GM18951 (cell line): Measurements from ENCODE around the gene ITPRID2.
"Not testable (repeated sequence)": the region's sequence is repeated elsewhere in the genome, so short reads cannot be mapped to it uniquely, and the experiment has no call there.

Experiments
- POLR2A ChIP-seq: IDR thresholded peaks from 4 replicates; pipeline ENCODE4 v1.6.1; 2011; ENCODE audit warnings: mild to moderate bottlenecking; ENCODE audit not compliant: insufficient read length, insufficient read depth; ENCODE audit errors: extremely low read depth
- in situ Hi-C: fragments of 300-500 bp; cut with MboI; formaldehyde crosslinking; loops from one replicate; pipeline ENCODE4 v1.12.0; 2022; ENCODE audit warnings: low sequenced_read_pairs, mixed read lengths, inconsistent platforms; ENCODE audit not compliant: unreplicated experiment

Gene ITPRID2

DNA sequence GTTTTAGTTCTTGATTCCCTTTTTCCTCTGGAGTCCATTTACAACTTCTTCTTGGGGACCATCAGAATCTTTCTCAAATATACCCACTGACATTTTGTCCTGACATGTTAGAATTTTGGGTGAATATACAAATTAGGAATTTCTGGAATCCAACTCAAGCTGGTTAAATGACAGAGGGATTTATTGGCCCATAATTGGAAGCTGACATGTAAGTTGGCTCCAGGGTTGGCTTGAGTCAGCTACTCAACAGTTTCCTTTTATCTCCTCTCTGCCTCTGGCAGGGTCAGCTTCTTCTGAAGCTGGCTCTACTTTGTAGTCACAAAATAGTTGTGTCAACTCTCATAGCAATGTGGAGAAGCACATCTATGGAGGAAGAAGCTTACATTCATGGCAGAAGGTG is 57.5 kb downstream of the ITPRID2 start:
- in situ Hi-C loops = no loop called here
- TF ChIP-seq POLR2A = no peak

DNA sequence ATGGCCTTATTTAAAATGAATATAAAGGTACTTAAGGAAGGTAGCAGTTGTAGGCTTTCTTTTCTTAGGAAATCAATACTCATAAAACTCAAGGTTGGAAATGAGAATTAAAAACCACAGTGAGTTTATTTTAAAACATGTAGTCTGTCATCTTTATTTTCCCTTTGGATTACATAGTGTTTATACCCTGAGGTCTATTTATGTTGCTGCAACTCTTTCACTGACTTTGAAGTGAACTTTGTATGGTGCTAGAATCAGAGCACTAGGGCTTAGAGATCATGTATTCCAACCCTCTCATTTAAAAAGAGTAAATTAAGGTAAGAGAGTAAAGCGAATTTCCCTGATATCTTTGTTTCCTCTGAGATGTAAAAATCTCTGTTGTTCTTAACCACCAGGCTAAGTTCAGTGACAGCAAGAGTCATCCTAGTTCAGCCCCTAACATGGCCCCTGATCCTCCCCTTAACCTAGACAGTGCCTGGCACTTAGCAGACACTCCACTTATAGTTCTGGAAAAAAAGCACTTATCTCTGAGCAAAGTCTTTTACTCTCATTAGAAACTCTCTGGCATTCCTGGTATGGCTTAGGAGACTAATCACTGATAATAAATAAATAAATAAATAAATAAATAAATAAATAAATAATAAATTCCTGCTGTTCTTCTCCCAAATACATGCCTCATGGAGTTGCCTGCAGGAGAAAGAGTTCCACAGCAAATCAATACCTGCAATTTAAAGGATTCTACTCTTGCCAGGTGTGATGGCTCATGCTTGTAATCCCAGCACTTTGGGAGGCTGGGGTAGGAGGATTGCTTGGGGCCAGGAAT is 61.1 kb downstream of the ITPRID2 start:
- no peak for TF ChIP-seq POLR2A
- in situ Hi-C loops = no loop called here

DNA sequence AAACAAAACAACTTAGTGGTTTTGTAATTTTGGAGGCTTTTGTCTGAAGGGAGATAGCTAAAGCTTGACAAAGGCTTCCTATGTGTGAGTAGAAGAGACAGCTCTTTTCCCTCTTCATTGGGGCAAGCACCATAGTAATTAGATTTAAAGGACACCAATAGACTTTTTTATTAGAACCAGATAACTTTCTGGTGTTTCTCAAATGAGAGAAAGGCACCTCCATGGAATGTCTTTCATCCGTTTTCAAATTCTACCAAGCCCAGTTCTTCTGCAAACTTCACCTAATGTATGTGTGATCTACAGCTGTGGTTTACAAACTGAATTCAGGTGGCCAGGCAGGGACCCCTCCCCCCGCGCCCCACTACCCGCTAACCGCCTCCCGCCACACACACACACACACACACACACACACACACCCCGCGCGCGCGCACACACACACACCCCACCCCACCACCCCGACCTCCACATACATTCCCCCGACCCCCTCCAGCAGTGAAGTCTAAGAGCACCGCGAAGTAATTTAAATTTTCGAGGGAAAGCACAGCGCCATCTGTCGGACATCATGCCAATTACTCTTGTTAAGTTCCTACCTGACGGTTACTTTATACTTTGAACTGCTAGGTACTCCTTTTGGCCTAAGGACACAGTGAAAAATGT is 62.5 kb downstream of the ITPRID2 start:
- TF ChIP-seq POLR2A = no peak
- in situ Hi-C loops = no loop called here

DNA sequence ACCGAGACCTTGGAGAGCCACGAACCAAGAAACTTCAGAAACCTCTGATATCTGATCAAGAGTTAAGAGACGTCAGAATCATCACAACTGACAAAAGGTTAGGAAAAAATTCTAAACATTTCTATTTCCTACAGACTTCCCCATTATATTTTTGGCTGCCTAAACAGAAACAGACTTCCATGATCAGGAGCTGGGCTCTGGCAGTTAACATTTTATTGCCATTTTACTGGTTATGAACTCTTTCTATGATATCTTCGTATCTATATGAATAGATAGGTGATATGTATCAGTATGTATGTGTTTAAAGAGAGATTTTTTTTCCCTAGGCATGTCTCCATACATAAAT is 63.0 kb downstream of the ITPRID2 start:
- in situ Hi-C loops = no loop called here

DNA sequence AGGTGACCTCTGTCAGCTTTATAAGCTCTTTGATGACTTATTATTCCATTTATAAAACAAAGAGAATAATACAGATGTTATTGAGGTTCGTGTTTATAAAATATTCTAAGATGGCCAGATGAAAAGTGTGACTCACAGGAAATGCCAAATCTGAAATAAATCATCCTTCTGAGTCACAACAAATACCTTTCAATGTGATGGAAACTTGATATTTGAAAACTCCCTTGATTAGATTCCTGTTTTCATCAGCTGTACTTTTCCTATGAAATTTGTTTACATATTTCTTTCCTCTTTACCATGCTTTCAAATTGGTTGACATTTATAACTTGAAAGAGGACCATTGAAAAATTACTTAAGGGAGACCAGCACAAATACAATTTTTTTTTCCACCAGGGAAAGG is 63.5 kb downstream of the ITPRID2 start:
- in situ Hi-C loops = no loop called here
- no peak for TF ChIP-seq POLR2A

More for the DNA sequence above, 63.0 kb downstream of the ITPRID2 start:
- no peak for TF ChIP-seq POLR2A

DNA sequence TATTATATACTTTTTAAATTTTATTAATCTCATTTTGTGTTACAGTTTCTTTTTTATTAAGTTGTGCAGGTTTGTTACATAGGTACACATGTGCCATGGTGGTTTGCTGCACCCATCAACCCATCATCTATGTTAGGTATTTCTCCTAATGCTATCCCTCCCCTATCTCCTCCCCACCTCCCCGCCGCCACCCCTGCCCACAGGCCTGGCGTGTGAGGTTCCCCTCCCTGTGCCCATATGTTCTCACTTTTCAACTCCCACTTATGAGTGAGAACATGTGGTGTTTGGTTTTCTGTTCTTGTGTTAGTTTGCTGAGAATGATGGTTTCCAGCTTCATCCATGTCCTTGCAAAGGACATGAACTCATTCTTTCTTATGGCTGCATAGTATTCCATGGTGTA is 64.3 kb downstream of the ITPRID2 start:
- in situ Hi-C loops = not testable (repeated sequence)

DNA sequence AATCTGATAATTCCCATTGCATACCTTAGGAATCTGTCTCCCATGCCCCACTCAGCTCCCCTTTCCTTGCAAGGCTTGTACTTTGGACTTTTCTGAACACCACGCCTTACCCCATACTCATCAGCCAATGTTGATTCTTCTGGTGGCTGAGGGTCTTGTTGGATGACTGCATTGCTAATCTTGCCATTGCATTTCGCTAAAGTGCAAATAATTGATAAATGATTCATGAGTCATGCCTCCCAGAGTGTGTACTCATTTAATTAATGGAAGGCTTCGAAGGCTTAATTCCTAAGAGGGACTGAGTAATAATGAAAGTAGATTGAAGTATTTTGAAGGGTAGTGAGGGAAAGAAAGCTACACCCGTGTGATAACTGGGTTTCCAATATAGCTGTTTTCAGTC is 66.1 kb downstream of the ITPRID2 start:
- TF ChIP-seq POLR2A = no peak
- in situ Hi-C loops = no loop called here

DNA sequence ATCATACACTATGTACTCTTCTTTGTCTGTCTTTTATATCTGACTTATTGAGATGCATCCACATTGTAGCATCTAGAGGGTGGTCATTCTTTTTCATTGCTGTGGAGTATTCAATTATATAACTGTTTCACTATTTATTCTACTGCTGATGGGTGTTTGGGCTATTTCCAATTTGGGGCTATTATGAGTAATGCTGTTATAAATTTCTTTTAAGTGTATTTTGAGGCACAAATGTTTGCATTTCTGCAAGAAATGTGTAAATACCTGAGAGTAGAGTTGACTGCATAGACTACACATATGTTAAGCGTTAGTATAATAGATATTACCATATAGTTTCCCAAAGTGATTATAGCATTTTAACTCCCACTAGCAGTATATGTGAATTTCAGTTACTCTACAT is 67.2 kb downstream of the ITPRID2 start:
- in situ Hi-C loops = no loop called here
- TF ChIP-seq POLR2A = no peak

DNA sequence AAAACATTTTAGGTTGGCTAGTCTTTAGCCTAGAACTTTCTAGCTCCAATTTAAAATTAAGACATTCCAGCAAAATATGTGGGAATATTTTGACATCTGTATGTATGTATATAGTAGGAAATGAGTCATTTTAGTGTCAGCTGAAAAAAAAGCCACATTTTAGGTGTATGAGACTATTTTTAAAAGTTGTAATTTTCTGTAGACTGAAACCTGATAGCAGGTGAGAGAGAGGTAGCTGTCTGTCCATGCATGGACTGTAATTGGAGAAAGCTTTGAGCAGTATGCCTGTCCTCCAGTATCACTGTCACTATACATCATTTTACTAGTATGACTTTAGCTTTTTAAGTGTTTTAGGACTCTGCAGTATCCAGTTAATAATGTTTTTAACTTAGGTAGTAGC is 68.0 kb downstream of the ITPRID2 start:
- no peak for TF ChIP-seq POLR2A
- in situ Hi-C loops = no loop called here

DNA sequence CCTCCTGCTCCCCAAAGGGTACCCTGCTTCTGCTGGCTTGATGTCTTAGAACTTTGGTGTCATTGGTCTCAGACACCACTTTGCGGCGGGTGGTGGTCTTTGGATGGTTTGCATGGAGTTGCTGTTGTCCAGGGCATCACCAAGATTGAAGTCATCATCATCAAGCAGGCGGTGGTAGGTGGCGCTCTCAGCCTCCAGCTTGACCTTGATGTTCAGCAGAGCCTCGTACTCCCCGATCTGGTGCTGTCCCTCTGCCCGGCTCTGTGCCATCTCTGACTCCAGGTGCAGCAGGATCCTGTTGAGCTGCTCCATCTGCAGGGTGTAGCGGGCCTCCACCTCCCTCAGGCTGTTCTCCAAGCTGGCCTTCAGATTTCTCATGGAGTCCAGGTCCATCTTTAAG is 69.6 kb downstream of the ITPRID2 start:
- in situ Hi-C loops = not testable (repeated sequence)

DNA sequence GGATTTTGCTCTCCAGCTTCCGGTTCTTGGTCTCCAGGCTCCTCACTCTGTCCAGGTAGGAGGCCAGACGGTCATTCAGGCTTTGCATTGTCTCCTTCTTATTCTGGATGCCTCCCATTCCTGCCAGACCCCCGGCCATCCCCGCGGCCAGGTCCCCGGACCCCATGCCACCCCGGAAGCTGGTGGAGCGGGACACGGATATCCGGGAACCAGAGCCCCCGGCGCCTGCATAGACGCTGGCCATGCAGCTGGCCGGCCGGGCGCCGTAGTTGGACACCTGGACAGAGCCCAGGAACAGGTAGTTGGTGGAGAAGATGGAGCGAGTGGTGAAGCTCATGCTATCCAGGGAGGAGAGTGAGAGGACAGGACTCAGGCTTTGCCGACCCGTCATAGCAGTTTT is 70.6 kb downstream of the ITPRID2 start:
- no peak for TF ChIP-seq POLR2A
- in situ Hi-C loops = no loop called here

DNA sequence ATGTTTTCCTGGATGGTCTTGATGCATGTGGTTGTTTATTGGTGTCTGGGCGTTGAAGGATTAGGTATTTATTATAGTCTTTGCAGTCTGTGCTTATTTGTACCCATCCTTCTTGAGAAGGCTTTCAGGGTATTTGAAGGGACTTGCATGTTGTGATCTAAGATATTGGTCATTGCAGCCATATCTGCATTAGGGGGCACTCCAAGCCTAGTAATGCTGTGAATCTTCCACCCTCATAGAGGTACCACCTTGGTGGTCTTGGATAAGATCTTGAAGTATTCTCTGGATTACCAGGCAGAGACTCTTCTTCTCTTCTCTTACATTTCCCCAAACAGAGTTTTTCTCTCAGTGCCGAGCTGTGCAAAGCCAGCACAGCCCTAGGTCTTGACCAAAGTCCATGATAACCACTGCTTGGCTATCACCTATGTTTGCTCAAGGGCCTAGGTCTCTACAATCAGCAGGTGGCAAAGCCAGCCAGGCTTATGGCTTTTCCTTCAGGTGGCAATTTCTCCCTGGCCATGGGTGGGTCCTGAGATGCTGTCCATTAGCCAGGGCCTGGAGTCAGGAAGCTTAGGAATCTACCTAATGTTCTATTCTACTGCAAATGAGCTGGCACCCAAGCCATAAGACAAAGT is 78.7 kb downstream of the ITPRID2 start:
- no peak for TF ChIP-seq POLR2A
- in situ Hi-C loops = no loop called here

DNA sequence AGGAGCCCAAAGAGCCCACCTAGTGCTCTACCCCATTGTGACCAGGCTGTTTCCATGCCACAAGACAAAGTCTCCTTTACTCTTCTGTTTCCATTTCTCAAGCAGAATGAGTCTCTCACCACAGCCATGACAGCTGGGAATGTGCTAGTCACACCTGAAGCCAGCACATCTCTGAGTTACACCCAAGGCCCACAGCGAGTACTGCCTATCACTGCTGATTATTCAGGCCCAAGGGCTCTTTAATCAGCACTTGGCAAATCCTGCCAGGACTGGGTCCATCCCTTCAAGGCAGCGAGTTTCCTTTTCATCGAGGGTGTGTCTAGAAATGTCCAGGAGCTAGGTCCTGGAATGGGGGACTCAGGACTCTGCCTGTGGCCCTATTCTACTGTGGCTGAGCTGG is 79.5 kb downstream of the ITPRID2 start:
- in situ Hi-C loops = no loop called here
- no peak for TF ChIP-seq POLR2A

DNA sequence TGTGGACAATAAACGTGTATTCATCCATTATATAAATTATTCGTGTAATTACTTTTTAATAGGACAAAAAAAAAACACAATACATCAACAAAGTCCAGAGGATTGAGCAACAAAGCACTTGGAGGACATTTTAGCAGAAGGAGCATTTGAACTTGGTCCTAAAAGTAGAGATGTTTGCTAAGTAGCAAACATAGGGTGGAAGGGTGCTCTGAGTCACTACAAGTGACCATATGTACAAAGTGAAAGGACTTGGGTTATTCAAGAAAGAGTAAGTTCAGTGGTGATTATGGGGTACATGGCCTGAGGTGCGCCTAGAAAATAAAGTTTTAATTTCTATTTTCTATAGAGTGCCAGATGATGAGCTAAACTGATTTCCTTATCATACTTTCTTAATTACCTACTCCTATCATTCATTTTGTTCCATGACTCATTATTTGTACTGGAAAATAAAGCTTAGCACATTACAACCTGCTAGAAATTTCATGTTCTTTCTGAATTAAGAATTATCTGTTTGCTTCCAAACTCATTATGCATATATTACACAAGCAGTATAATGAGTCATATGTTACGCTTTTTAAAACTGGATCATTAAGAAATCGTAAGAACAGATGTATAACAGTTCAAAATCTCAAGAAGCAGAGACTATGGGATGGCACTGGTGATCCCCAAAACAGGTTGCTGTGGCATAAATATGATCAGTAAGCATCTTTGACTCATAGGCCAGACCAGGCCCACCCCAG is 81.1 kb downstream of the ITPRID2 start:
- no peak for TF ChIP-seq POLR2A
- in situ Hi-C loops = no loop called here
